GM12801 (cell line): ENCODE measurements around the gene UNC5B.

Experiments
- TF ChIP-seq, protein P1 (sequence below): IDR thresholded peaks from one replicate; pipeline ENCODE4 v1.5.1; 2011; ENCODE audit warnings: control low read depth; ENCODE audit not compliant: insufficient read length; ENCODE audit errors: extremely low read depth

The UNC5B gene

DNA sequence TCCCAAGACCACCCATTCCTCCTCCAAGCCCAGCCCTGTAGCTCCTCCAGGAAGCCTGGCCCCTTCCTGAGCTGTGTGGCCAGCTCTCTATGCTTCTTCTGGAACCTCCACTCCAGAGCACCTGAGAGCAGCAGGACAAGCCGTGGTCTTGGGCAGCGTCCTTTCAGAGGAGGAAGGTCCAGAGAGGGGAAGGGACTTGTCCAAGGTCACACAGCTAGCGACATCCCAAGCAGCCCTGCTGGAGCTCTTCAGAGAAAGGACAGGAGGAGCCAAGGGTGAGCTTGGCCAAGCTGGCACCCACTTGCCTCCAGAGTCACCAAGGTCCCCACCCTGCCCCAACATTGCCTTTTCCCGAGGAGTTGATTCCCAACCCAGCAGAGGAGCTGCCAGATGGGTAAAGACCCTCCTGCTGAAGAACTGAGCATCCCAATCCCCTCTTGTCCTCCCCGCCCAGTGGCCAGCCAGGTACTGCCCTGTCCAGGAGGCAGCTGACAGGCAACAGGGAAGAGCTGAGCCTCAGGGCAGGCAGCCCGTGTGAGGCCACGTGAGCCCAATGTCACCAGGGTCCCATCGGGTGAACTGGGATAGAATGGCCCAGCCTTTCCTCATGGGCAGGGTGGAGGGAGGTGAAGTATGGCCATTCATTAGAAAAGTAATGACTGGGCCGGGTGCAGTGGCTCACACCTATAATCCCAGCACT, 46.2 kb downstream of the UNC5B start:
- TF ChIP-seq, protein P1, sequence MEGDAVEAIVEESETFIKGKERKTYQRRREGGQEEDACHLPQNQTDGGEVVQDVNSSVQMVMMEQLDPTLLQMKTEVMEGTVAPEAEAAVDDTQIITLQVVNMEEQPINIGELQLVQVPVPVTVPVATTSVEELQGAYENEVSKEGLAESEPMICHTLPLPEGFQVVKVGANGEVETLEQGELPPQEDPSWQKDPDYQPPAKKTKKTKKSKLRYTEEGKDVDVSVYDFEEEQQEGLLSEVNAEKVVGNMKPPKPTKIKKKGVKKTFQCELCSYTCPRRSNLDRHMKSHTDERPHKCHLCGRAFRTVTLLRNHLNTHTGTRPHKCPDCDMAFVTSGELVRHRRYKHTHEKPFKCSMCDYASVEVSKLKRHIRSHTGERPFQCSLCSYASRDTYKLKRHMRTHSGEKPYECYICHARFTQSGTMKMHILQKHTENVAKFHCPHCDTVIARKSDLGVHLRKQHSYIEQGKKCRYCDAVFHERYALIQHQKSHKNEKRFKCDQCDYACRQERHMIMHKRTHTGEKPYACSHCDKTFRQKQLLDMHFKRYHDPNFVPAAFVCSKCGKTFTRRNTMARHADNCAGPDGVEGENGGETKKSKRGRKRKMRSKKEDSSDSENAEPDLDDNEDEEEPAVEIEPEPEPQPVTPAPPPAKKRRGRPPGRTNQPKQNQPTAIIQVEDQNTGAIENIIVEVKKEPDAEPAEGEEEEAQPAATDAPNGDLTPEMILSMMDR, result no peak

- TF ChIP-seq, protein P1, result no peak
These were observed 46.9 kb downstream of the UNC5B start for GRCh38 chr10:71259282-71259681.

DNA sequence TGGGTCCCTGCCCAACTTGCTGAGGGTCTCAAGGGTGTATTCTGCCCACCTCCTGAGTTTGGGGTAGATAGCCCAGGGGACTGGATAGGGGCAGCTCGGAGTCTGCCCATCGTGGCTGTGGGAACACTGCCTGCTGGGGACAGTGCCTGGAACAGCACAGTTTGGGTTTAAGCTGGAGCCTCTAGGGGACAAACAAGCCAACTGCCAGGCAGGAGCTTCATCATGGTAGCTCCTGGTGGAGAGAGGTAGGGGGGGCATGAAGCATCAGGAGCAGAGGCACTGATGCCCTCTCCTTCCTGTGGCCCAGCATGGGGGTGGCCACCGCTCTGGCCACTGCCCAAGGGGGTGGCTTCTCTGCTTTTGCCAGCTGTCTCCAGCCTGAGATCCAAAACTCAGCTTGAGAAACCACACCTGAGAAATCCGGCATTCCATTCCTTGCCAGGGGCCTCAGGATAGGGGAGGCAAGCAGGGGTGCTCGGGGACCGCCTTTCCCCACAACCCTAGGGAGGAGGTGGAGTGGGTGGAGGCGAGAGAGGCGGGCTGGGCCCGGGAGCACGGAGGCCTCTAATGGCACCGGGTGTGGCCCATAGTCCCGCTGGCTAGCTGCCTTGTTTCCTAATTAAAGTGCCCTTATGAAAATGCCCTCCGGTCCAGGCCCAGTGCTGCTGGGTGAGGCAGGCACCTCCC, 47.6 kb downstream of the UNC5B start:
- TF ChIP-seq, protein P1, result no peak

DNA sequence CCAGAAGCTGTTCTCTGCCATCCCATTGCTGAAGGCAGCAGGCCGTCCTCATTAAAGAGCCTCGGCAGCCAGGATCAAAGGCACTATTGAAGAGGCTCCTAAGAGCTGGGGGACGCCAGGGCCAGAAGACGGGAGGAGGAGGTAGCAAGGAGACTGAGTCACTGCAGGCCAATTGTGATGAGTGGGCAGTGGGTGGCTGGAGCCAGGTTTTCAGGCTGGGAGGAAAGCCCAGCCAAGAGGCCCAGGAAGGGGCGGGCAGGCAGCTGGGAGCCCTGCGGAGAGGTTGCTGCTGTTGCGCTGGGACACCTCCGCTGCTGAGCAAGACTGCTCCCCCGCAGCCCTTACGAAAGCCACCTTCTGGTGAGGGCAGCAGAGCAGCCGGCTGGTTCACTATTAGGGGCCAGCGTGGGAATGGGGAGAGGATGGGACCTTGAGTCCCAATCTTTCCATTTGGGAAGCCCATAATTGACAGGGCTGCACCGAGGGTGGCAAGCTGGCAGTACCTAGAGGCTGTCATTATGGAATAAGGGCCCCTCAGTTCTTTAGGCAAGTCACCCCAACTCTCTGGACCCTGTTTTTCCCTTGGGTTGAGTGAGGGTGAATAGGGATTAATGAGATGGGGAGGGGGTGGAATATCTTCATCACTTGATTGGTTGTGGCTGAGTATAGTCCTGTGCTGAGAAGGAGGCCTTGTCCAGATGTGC, 48.4 kb downstream of the UNC5B start:
- TF ChIP-seq, protein P1, result no peak

DNA sequence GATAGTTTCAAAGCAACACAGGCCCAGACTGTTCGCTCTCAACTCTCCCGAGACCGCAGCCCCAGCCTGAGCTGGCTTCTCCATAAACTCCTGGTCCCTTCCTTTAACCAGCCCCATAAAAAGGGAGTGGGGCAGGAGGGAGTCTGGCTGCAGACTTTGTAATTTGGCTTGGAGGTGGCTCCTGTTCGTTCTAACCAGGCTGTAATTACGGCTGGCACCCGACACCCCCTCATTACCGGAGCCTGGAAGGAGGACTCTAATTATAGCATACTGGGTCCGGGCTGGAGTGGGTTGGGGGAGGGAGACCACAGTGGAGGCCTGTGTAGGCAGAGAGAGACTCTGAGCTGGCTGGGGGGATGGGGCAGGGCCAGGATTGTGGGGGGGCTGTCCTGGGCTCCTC, 49.7 kb downstream of the UNC5B start:
- TF ChIP-seq, protein P1, result no peak

GRCh38 chr10:71262817-71263216, 50.4 kb downstream of the UNC5B start:
- TF ChIP-seq, protein P1, result no peak

- TF ChIP-seq, protein P1, result no peak
These were observed 51.0 kb downstream of the UNC5B start for GRCh38 chr10:71263376-71263775.
